HEK293 (cell line): ENCODE data around the gene SMYD1.

Experiments
- CTCF ChIA-PET: fragments of 350-600 bp; formaldehyde crosslinking; extraction: SDS; loops from one replicate; lab custom pipeline; 2021; ENCODE audit warnings: antibody characterized with exemption; lab: Yijun Ruan, JAX
- POLR2A ChIA-PET: fragments of 300-600 bp; formaldehyde crosslinking; extraction: SDS; loops from one replicate; lab custom pipeline; 2020; ENCODE audit warnings: antibody characterized with exemption, inconsistent platforms; lab: Yijun Ruan, JAX
- H3K27ac ChIP-seq: fragments of 200-500 bp; sonication (Bioruptor generic); 2 replicates; pipeline ENCODE4 v1.5.1; 2014; ENCODE audit warnings: low read depth, low read length, control low read depth, inconsistent platforms; ENCODE audit errors: extremely low read depth
- H3K36me3 ChIP-seq, 2 experiments: fragments of 200-500 bp in 1 of 2; sonication (Bioruptor generic) in 1 of 2; 1 replicate in 1 of 2; 2 replicates in 1 of 2; pipeline ENCODE4 v1.5.1; 2014 to 2017; ENCODE audit warnings: inconsistent platforms in 2 of 2, low read length in 2 of 2; ENCODE audit not compliant: control insufficient read depth in 2 of 2, insufficient read depth in 1 of 2
- H3K4me1 ChIP-seq: fragments of 200-500 bp; sonication (Bioruptor generic); 2 replicates; pipeline ENCODE4 v1.5.1; 2014; ENCODE audit warnings: mild to moderate bottlenecking, low read length, inconsistent platforms; ENCODE audit not compliant: control insufficient read depth, insufficient read depth
- H3K4me3 ChIP-seq: 2 replicates; pipeline ENCODE4 v1.5.1; 2011; ENCODE audit warnings: low read depth, mild to moderate bottlenecking, control low read depth, low read length, moderate library complexity
- H3K9me3 ChIP-seq: fragments of 200-500 bp; sonication (Bioruptor generic); 2 replicates; pipeline ENCODE4 v1.5.1; 2014; ENCODE audit warnings: low read depth, low read length, inconsistent platforms; ENCODE audit not compliant: control insufficient read depth, insufficient read depth
- AEBP2 ChIP-seq: fragments of 450-650 bp; formaldehyde crosslinking; IDR thresholded peaks from 2 replicates; pipeline ENCODE4 v1.5.1; 2016; ENCODE audit warnings: missing biosample characterization, missing genetic modification characterization, borderline replicate concordance
- ELK4 ChIP-seq: IDR thresholded peaks from 2 replicates; pipeline ENCODE4 v1.6.1; 2011; ENCODE audit warnings: mild to moderate bottlenecking, low read depth, low read length, borderline replicate concordance
- REPIN1 ChIP-seq: fragments of 450-650 bp; formaldehyde crosslinking; IDR thresholded peaks from 2 replicates; pipeline ENCODE4 v1.5.1; 2017; ENCODE audit warnings: missing biosample characterization, missing genetic modification characterization, low read depth
- TRIM28 ChIP-seq: IDR thresholded peaks from 2 replicates; pipeline ENCODE4 v1.6.1; 2011; ENCODE audit warnings: low read length, control low read depth, borderline replicate concordance
- ZBTB20 ChIP-seq: fragments of 450-650 bp; formaldehyde crosslinking; IDR thresholded peaks from 2 replicates; pipeline ENCODE4 v1.5.1; 2016; ENCODE audit warnings: missing biosample characterization, missing genetic modification characterization
- ZEB2 ChIP-seq: fragments of 450-650 bp; formaldehyde crosslinking; IDR thresholded peaks from 2 replicates; pipeline ENCODE4 v1.5.1; 2016; ENCODE audit warnings: missing biosample characterization, missing genetic modification characterization
- ZNF114 ChIP-seq: fragments of 450-650 bp; formaldehyde crosslinking; IDR thresholded peaks from 2 replicates; pipeline ENCODE4 v1.5.0; 2017; ENCODE audit warnings: missing biosample characterization, missing genetic modification characterization
- ZNF19 ChIP-seq: fragments of 450-650 bp; formaldehyde crosslinking; IDR thresholded peaks from 2 replicates; pipeline ENCODE4; 2016; ENCODE audit warnings: missing biosample characterization, missing genetic modification characterization, low read depth
- ZNF354C ChIP-seq: fragments of 450-650 bp; formaldehyde crosslinking; IDR thresholded peaks from 2 replicates; pipeline ENCODE4 v1.5.1; 2016; ENCODE audit warnings: missing biosample characterization, missing genetic modification characterization, low read depth, borderline replicate concordance
- ZNF394 ChIP-seq: fragments of 450-650 bp; formaldehyde crosslinking; IDR thresholded peaks from 2 replicates; pipeline ENCODE4 v1.5.1; 2016; ENCODE audit warnings: missing biosample characterization, missing genetic modification characterization, mild to moderate bottlenecking, moderate library complexity, borderline replicate concordance
- ZNF416 ChIP-seq: fragments of 450-650 bp; formaldehyde crosslinking; IDR thresholded peaks from 2 replicates; pipeline ENCODE4 v1.5.1; 2016; ENCODE audit warnings: missing biosample characterization, missing genetic modification characterization
- ZNF585B ChIP-seq: fragments of 450-650 bp; formaldehyde crosslinking; IDR thresholded peaks from 2 replicates; pipeline ENCODE4 v1.5.1; 2016; ENCODE audit warnings: missing biosample characterization, missing genetic modification characterization
- ZNF747 ChIP-seq: fragments of 450-650 bp; formaldehyde crosslinking; IDR thresholded peaks from 2 replicates; pipeline ENCODE4 v1.5.1; 2016; ENCODE audit warnings: missing biosample characterization, missing genetic modification characterization
- ZSCAN5A ChIP-seq: fragments of 450-650 bp; formaldehyde crosslinking; IDR thresholded peaks from 2 replicates; pipeline ENCODE4 v1.5.1; 2016; ENCODE audit warnings: missing biosample characterization, missing genetic modification characterization
- TF ChIP-seq, protein P1 (sequence below): fragments of 450-650 bp; formaldehyde crosslinking; IDR thresholded peaks from 2 replicates; pipeline ENCODE4; 2016; ENCODE audit warnings: missing biosample characterization, missing genetic modification characterization
- TF ChIP-seq, protein P2 (sequence below): fragments of 450-650 bp; formaldehyde crosslinking; IDR thresholded peaks from 2 replicates; pipeline ENCODE4 v1.5.1; 2016; ENCODE audit warnings: missing biosample characterization, missing genetic modification characterization
- TF ChIP-seq, protein P3 (sequence below): fragments of 450-650 bp; formaldehyde crosslinking; IDR thresholded peaks from 2 replicates; pipeline ENCODE4 v1.5.1; 2016; ENCODE audit warnings: missing biosample characterization, missing genetic modification characterization
- TF ChIP-seq, protein P4 (sequence below): fragments of 450-650 bp; formaldehyde crosslinking; IDR thresholded peaks from 2 replicates; pipeline ENCODE4 v1.5.1; 2016; ENCODE audit warnings: missing biosample characterization, missing genetic modification characterization
- TF ChIP-seq, protein P5 (sequence below): fragments of 450-650 bp; formaldehyde crosslinking; optimal IDR thresholded peaks from 2 replicates; pipeline ENCODE3; 2016; ENCODE audit warnings: missing biosample characterization, mild to moderate bottlenecking, missing genetic modification characterization

SMYD1 gene

DNA sequence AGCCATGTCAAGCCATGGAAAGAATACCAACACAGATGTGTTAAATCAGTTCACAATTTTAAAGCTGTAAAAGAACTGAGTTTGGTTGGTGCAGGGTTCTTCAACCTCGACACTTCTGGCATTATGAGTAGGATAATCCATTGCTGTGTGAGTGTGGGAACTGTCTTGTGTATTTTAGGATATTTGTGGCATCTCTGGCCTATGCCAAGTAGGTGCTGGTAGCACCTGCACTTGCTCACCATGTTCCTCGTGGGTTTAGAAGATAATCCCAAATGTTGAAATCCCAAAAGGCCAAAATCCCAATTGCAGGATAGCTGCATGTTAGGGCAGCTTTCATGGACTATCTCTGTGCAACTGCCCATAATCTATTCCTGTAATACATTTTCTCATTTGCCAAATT is 15.8 kb upstream of the SMYD1 start:
- H3K9me3 ChIP-seq = no peaks in the 10 kb centered on the region
- H3K36me3 ChIP-seq = no peaks in the 10 kb centered on the region; a peak in 1 of 3 replicates
- no peak overlapping the region for H3K4me3 ChIP-seq
- no peak overlapping the region for H3K27ac ChIP-seq
- TF ChIP-seq ZSCAN5A (tag by site-specific recombination) (no peak), ZNF747 (tag by site-specific recombination) (no peak), REPIN1 (tag by site-specific recombination) (no peak), ZNF354C (tag by site-specific recombination) (no peak), ZBTB20 (tag by site-specific recombination) (no peak), ZNF416 (tag by site-specific recombination) (no peak), ZNF394 (no peak), ZNF114 (no peak), AEBP2 (tag by site-specific recombination) (no peak), ZNF585B (no peak), ZEB2 (tag by site-specific recombination) (no peak), ZNF19 (tag by site-specific recombination) (no peak), TRIM28 (no peak), ELK4 (no peak)
- TF ChIP-seq, protein P1, sequence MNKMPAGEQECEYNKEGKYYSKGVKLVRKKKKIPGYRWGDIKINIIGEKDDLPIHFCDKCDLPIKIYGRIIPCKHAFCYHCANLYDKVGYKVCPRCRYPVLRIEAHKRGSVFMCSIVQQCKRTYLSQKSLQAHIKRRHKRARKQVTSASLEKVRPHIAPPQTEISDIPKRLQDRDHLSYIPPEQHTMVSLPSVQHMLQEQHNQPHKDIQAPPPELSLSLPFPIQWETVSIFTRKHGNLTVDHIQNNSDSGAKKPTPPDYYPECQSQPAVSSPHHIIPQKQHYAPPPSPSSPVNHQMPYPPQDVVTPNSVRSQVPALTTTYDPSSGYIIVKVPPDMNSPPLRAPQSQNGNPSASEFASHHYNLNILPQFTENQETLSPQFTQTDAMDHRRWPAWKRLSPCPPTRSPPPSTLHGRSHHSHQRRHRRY = no peak
- TF ChIP-seq, protein P2, sequence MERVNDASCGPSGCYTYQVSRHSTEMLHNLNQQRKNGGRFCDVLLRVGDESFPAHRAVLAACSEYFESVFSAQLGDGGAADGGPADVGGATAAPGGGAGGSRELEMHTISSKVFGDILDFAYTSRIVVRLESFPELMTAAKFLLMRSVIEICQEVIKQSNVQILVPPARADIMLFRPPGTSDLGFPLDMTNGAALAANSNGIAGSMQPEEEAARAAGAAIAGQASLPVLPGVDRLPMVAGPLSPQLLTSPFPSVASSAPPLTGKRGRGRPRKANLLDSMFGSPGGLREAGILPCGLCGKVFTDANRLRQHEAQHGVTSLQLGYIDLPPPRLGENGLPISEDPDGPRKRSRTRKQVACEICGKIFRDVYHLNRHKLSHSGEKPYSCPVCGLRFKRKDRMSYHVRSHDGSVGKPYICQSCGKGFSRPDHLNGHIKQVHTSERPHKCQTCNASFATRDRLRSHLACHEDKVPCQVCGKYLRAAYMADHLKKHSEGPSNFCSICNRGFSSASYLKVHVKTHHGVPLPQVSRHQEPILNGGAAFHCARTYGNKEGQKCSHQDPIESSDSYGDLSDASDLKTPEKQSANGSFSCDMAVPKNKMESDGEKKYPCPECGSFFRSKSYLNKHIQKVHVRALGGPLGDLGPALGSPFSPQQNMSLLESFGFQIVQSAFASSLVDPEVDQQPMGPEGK = no peak
- TF ChIP-seq, protein P3, sequence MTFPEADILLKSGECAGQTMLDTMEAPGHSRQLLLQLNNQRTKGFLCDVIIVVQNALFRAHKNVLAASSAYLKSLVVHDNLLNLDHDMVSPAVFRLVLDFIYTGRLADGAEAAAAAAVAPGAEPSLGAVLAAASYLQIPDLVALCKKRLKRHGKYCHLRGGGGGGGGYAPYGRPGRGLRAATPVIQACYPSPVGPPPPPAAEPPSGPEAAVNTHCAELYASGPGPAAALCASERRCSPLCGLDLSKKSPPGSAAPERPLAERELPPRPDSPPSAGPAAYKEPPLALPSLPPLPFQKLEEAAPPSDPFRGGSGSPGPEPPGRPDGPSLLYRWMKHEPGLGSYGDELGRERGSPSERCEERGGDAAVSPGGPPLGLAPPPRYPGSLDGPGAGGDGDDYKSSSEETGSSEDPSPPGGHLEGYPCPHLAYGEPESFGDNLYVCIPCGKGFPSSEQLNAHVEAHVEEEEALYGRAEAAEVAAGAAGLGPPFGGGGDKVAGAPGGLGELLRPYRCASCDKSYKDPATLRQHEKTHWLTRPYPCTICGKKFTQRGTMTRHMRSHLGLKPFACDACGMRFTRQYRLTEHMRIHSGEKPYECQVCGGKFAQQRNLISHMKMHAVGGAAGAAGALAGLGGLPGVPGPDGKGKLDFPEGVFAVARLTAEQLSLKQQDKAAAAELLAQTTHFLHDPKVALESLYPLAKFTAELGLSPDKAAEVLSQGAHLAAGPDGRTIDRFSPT = no peak
- TF ChIP-seq, protein P4, sequence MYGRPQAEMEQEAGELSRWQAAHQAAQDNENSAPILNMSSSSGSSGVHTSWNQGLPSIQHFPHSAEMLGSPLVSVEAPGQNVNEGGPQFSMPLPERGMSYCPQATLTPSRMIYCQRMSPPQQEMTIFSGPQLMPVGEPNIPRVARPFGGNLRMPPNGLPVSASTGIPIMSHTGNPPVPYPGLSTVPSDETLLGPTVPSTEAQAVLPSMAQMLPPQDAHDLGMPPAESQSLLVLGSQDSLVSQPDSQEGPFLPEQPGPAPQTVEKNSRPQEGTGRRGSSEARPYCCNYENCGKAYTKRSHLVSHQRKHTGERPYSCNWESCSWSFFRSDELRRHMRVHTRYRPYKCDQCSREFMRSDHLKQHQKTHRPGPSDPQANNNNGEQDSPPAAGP = no peak
- TF ChIP-seq, protein P5, sequence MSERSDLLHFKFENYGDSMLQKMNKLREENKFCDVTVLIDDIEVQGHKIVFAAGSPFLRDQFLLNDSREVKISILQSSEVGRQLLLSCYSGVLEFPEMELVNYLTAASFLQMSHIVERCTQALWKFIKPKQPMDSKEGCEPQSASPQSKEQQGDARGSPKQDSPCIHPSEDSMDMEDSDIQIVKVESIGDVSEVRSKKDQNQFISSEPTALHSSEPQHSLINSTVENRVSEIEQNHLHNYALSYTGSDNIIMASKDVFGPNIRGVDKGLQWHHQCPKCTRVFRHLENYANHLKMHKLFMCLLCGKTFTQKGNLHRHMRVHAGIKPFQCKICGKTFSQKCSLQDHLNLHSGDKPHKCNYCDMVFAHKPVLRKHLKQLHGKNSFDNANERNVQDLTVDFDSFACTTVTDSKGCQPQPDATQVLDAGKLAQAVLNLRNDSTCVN (tag by site-specific recombination) = no peak
- CTCF ChIA-PET = interaction anchor here (1.6 kb wide), 1 partner anchor 108 kb away, joined by 4 read pairs; no protein-coding TSS in a partner anchor
- POLR2A ChIA-PET = no interaction called here
- H3K4me1 ChIP-seq = peaks cover 5% of the 10 kb centered on the region; the same call in 1 of the 2 replicates
